GM12891 (cell line): ENCODE data around the gene KRTAP5-3.

Source experiments
- POLR2AphosphoS5 ChIP-seq: IDR thresholded peaks from 2 replicates; pipeline ENCODE4 v1.6.1; 2011; ENCODE audit warnings: low read depth, low read length, control low read depth
- TAF1 ChIP-seq: IDR thresholded peaks from 2 replicates; pipeline ENCODE4 v1.6.1; 2011; ENCODE audit warnings: low read depth, low read length, control low read depth

GRCh38 chr11:1645357-1645821 lies 37.1 kb upstream of the KRTAP5-3 start:
- TF ChIP-seq POLR2AphosphoS5 (no peak), TAF1 (no peak)
